Mammary epithelial cell (primary cell): ENCODE data around the gene TRAPPC10.
"Not testable (repeated sequence)": the region's sequence is repeated elsewhere in the genome, so short reads cannot be mapped to it uniquely, and the experiment has no call there.

Experiments
- CTCF ChIP-seq, 2 donors: IDR thresholded peaks in 1 of 2; conservative IDR thresholded peaks in 1 of 2; 2 replicates each; pipeline ENCODE4 v1.5.1; 2011 to 2012; ENCODE audit warnings: inconsistent platforms in 2 of 2, low read length in 2 of 2, mild to moderate bottlenecking in 2 of 2, control low read depth in 1 of 2, low read depth in 1 of 2; ENCODE audit not compliant: insufficient read depth in 1 of 2; ENCODE audit errors: extremely low read depth in 1 of 2
- EZH2 ChIP-seq: IDR thresholded peaks from 2 replicates; pipeline ENCODE4 v1.6.1; 2012; ENCODE audit warnings: low read length, inconsistent platforms, borderline replicate concordance

- not testable (repeated sequence) for TF ChIP-seq CTCF (conservative IDR thresholded peaks at IDR 0.05 in 1 of 2, IDR thresholded peaks at IDR 0.05 in 1 of 2; ENCODE audit: extremely low read depth in 1 of 2, insufficient read depth in 1 of 2, low read depth in 1 of 2, low read length in 2 of 2); EZH2
Measured at GRCh38 chr21:44139787-44140551, 127.9 kb downstream of the TRAPPC10 start.
